NT2/D1 (cell line): ENCODE data around the gene HERPUD1.
"Not testable (repeated sequence)": the region's sequence is repeated elsewhere in the genome, so short reads cannot be mapped to it uniquely, and the experiment has no call there.

Experiments
- DNase-seq: peaks from one replicate; pipeline ENCODE4 v3.0.0-alpha.2; 2011; ENCODE audit warnings: low read depth, low spot score
- H3K27me3 ChIP-seq: 2 replicates; pipeline ENCODE4 v1.6.0; 2011; ENCODE audit warnings: mild to moderate bottlenecking; ENCODE audit not compliant: insufficient read length, insufficient read depth
- H3K36me3 ChIP-seq: 2 replicates; pipeline ENCODE4 v1.6.1; 2011; ENCODE audit warnings: mild to moderate bottlenecking, low read length, mixed read lengths; ENCODE audit not compliant: insufficient read depth, insufficient read length
- H3K4me1 ChIP-seq: 2 replicates; pipeline ENCODE4 v1.5.1; 2011; ENCODE audit not compliant: insufficient read depth, insufficient read length
- H3K4me3 ChIP-seq: 2 replicates; pipeline ENCODE4 v1.5.1; 2011; ENCODE audit warnings: low read depth; ENCODE audit not compliant: insufficient read length
- H3K9ac ChIP-seq: 2 replicates; pipeline ENCODE4 v1.6.0; 2011; ENCODE audit warnings: low read depth; ENCODE audit not compliant: insufficient read length
- H3K9me3 ChIP-seq: 2 replicates; pipeline ENCODE4 v1.5.1; 2011; ENCODE audit warnings: mild to moderate bottlenecking, low read length; ENCODE audit not compliant: insufficient read depth
- SUZ12 ChIP-seq: IDR thresholded peaks from 2 replicates; pipeline ENCODE4 v1.6.1; 2011; ENCODE audit not compliant: insufficient read length, insufficient read depth; ENCODE audit errors: extremely low read depth
- YY1 ChIP-seq: IDR thresholded peaks from 2 replicates; pipeline ENCODE4 v1.6.1; 2011; ENCODE audit not compliant: insufficient read length, insufficient read depth
- ZNF274 ChIP-seq: IDR thresholded peaks from 2 replicates; pipeline ENCODE4 v1.6.1; 2011; ENCODE audit warnings: mild to moderate bottlenecking, low read depth, low read length

HERPUD1 gene

GRCh38 chr16:56990407-56991286, 58.7 kb downstream of the HERPUD1 start:
- Histone ChIP-seq H3K9ac (no peak overlapping the region), H3K27me3 (peaks cover 47% of the 10 kb centered on the region), H3K4me1 (peaks cover 7% of the 10 kb centered on the region), H3K4me3 (no peak overlapping the region), H3K36me3 (no peaks in the 10 kb centered on the region), H3K9me3 (no peaks in the 10 kb centered on the region)
- no peak for DNase-seq
- TF ChIP-seq SUZ12 = no peak
- no peak for TF ChIP-seq ZNF274
- TF ChIP-seq YY1 = no peak

GRCh38 chr16:56992431-56992830, 60.5 kb downstream of the HERPUD1 start:
- not testable (repeated sequence) for H3K9me3 ChIP-seq

GRCh38 chr16:56993204-56993603, 61.3 kb downstream of the HERPUD1 start:
- TF ChIP-seq SUZ12 = no peak
- TF ChIP-seq ZNF274 = no peak
- TF ChIP-seq YY1 = no peak
- DNase-seq = no peak

More at GRCh38 chr16:56992431-56992830, 60.5 kb downstream of the HERPUD1 start:
- H3K4me1 ChIP-seq, DNase-seq, H3K36me3 ChIP-seq, H3K9ac ChIP-seq, H3K4me3 ChIP-seq: not testable (repeated sequence)
- H3K27me3 ChIP-seq = peaks cover 47% of the 10 kb centered on the region

GRCh38 chr16:56994311-56994710, 62.4 kb downstream of the HERPUD1 start:
- TF ChIP-seq ZNF274 = no peak
- no peak for TF ChIP-seq YY1
- no peak for TF ChIP-seq SUZ12
- DNase-seq = no peak
- no peak overlapping the region for H3K4me3 ChIP-seq
- H3K9ac ChIP-seq = no peak overlapping the region
- peaks cover 7% of the 10 kb centered on the region for H3K4me1 ChIP-seq
- peaks cover 28% of the 10 kb centered on the region for H3K27me3 ChIP-seq
- no peaks in the 10 kb centered on the region for H3K9me3 ChIP-seq
- no peaks in the 10 kb centered on the region for H3K36me3 ChIP-seq

More at GRCh38 chr16:56993204-56993603, 61.3 kb downstream of the HERPUD1 start:
- no peaks in the 10 kb centered on the region for H3K9me3 ChIP-seq
- no peak overlapping the region for H3K9ac ChIP-seq
- H3K4me3 ChIP-seq = no peak overlapping the region
- no peaks in the 10 kb centered on the region for H3K36me3 ChIP-seq
- H3K27me3 ChIP-seq = peaks cover 39% of the 10 kb centered on the region
- peaks cover 7% of the 10 kb centered on the region for H3K4me1 ChIP-seq
